Esophagus muscularis mucosa (tissue), 4 donors: ENCODE data around the gene GRK5. TPM values are rescaled to one million over a fixed set of nuclear protein-coding genes. Genes with fewer than 3 reads are reported as not detected.

Experiments
- DNase-seq: peaks from one replicate; pipeline ENCODE4 v3.0.0-alpha.2; 2017; ENCODE audit errors: extremely low spot score
- H3K27ac ChIP-seq, 4 donors: fragments of 200-600 bp; sonication (generic); replicated peaks in 1 of 4; 1 replicate in 3 of 4; 2 replicates in 1 of 4; pipeline ENCODE4 v1.5.1; 2016 to 2019; ENCODE audit warnings: mild to moderate bottlenecking in 1 of 4
- H3K27me3 ChIP-seq, 4 donors: fragments of 200-600 bp; sonication (generic); one replicate each; pipeline versions ENCODE4 v1.5.1 to v1.6.0; 2016 to 2019
- H3K36me3 ChIP-seq, 4 donors: fragments of 200-600 bp; sonication (generic); one replicate each; pipeline ENCODE4 v1.5.1; 2016 to 2019
- H3K4me1 ChIP-seq, 4 donors: fragments of 200-600 bp; sonication (generic); one replicate each; pipeline ENCODE4 v1.5.1; 2016 to 2019
- H3K4me3 ChIP-seq, 4 donors: fragments of 200-600 bp; sonication (generic); 1 replicate in 2 of 4; 2 replicates in 2 of 4; pipeline ENCODE4 v1.5.1; 2016 to 2019; ENCODE audit warnings: mild to moderate bottlenecking in 4 of 4, moderate library complexity in 1 of 4
- H3K9me3 ChIP-seq, 4 donors: fragments of 200-600 bp; sonication (generic); 1 replicate in 3 of 4; 2 replicates in 1 of 4; pipeline ENCODE4 v1.5.1; 2016 to 2019
- CTCF ChIP-seq, 3 experiments: fragments of 200-600 bp in 2 of 3; fragments of 450-650 bp in 1 of 3; sonication (generic) in 2 of 3; IDR thresholded peaks; one replicate each; pipeline ENCODE4 v1.5.1; 2017 to 2019; ENCODE audit warnings: antibody characterized with exemption in 3 of 3, mild to moderate bottlenecking in 2 of 3, moderate library complexity in 1 of 3
- EP300 ChIP-seq: sonication (generic); formaldehyde crosslinking; IDR thresholded peaks from one replicate; pipeline ENCODE4 v1.6.1; 2017; ENCODE audit warnings: antibody characterized with exemption
- POLR2A ChIP-seq: fragments of 450-650 bp; IDR thresholded peaks from one replicate; pipeline ENCODE4 v1.6.1; 2017; ENCODE audit warnings: antibody characterized with exemption, moderate library complexity, mild to moderate bottlenecking, low read depth
- POLR2AphosphoS5 ChIP-seq, 2 donors: sonication (generic); formaldehyde crosslinking; IDR thresholded peaks; one replicate each; pipeline ENCODE4 v1.6.1; 2017; ENCODE audit warnings: antibody characterized with exemption in 2 of 2
- WGBS: methylation state at CpG from one replicate; pipeline ENCODE4 v1.1.5; 2018; 5-methylcytosine and 5-hydroxymethylcytosine counted together
- intact Hi-C: fragments of 100-400 bp; cut with DNase I; formaldehyde crosslinking; loops from one replicate; pipeline ENCODE4 v1.15.1; 2023
- total RNA-seq, 4 donors: library from RNA; depleted of rRNA; stranded (reverse); fragments of >200 nt; gene quantifications; one replicate each; pipeline versions ENCODE4 v1.1.0 to v1.2.1, GENCODE V29; 2016

Gene GRK5
- total RNA-seq, 4 donors from 2014 or later, result 39.6 to 64.4 (median 50.7) TPM

GRCh38 chr10:119165171-119166117, 41.9 kb upstream of the GRK5 start, which contains the start of gene SFXN4:
Gene SFXN4, minus strand, starts transcription at chr10:119165714. Its CDS starts 67 bp downstream, at chr10:119165647.
- peak within 1 kb of the TSS; percentile 88 to 93 (median 92) for H3K27ac ChIP-seq
- intact Hi-C loops, result no loop called here
- no peaks in the 10 kb centered on the region for H3K27me3 ChIP-seq
- no peaks in the 10 kb centered on the region for H3K9me3 ChIP-seq
- H3K4me3 ChIP-seq, result peak within 1 kb of the TSS; percentile 70 to 84 (median 78)
- H3K4me1 ChIP-seq, result peaks cover 12 to 36% (median 30%) of the 10 kb centered on the region in 4 donors
- H3K36me3 ChIP-seq, result peaks cover 26 to 38% (median 30%) of the 10 kb centered on the region in 4 donors
- TF ChIP-seq POLR2A (peak; percentile 70), CTCF (IDR thresholded peaks at IDR 0.05) (peak in 2 of 3 experiments; percentile 9 to 12), POLR2AphosphoS5 (IDR thresholded peaks at IDR 0.05) (peak; percentile 61 to 90), EP300 (no peak)
- 4% methylated on average over 36 of the region's 90 CpGs for WGBS
- peak; percentile 94 for DNase-seq

- 70% methylated on average over 7 of the region's 7 CpGs for WGBS
- Histone ChIP-seq H3K27ac (peak overlapping the region; percentile 88 to 93 (median 92)), H3K27me3 (no peaks in the 10 kb centered on the region), H3K36me3 (peaks cover 32 to 39% (median 37%) of the 10 kb centered on the region in 4 donors), H3K4me1 (peaks cover 12 to 36% (median 30%) of the 10 kb centered on the region in 4 donors), H3K4me3 (peak overlapping the region; percentile 70 to 84 (median 78)), H3K9me3 (no peaks in the 10 kb centered on the region)
- intact Hi-C loops, result no loop called here
- no peak for DNase-seq
- no peak for TF ChIP-seq POLR2A
Observed at GRCh38 chr10:119166118-119166500, 41.3 kb upstream of the GRK5 start.

GRCh38 chr10:119166564-119166963, 40.8 kb upstream of the GRK5 start:
- Histone ChIP-seq H3K36me3 (peaks cover 37 to 44% (median 40%) of the 10 kb centered on the region in 4 donors), H3K9me3 (no peaks in the 10 kb centered on the region), H3K27me3 (no peaks in the 10 kb centered on the region), H3K27ac (peak overlapping the region; percentile 88 to 93 (median 92)), H3K4me1 (peaks cover 12 to 34% (median 28%) of the 10 kb centered on the region in 4 donors), H3K4me3 (no peak overlapping the region)
- 72% methylated on average over 8 of the region's 8 CpGs for WGBS
- intact Hi-C loops, result no loop called here
- no peak for TF ChIP-seq POLR2A
- TF ChIP-seq EP300, result no peak
- DNase-seq, result no peak

DNA sequence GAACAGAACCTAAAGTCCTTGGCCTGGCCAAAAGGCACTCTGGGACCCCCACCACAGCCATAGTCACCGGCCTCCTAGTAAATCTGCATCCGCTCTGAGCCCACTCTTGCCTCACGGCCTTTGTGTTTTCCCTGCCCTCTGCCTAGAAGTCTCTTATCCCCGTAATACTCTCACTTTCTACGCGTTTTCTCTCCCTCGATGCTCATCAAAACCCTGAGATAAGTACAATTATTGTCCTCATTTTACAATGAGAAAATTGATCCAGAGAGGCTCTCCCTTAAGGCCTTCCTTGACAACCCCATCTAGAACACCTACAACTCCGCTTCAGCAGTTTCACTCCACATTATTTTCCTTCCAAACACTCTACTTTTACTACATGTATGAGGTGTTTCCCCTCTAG, 40.3 kb upstream of the GRK5 start:
- no peak overlapping the region for H3K4me3 ChIP-seq
- no peaks in the 10 kb centered on the region for H3K27me3 ChIP-seq
- WGBS, result 82% methylated on average over 8 of the region's 8 CpGs
- H3K9me3 ChIP-seq, result no peaks in the 10 kb centered on the region
- intact Hi-C loops, result no loop called here
- DNase-seq, result no peak
- no peak for TF ChIP-seq EP300
- no peak for TF ChIP-seq CTCF (IDR thresholded peaks at IDR 0.05)
- no peak for TF ChIP-seq POLR2A
- TF ChIP-seq POLR2AphosphoS5 (IDR thresholded peaks at IDR 0.05), result no peak
- peaks cover 12 to 29% (median 23%) of the 10 kb centered on the region in 4 donors for H3K4me1 ChIP-seq
- H3K36me3 ChIP-seq, result peaks cover 41 to 49% (median 43%) of the 10 kb centered on the region in 4 donors
- H3K27ac ChIP-seq, result peak overlapping the region; percentile 88 to 93 (median 92)

GRCh38 chr10:119174109-119174508, 33.3 kb upstream of the GRK5 start:
- peaks cover 37 to 76% (median 65%) of the 10 kb centered on the region in 4 donors for H3K36me3 ChIP-seq
- no peaks in the 10 kb centered on the region for H3K9me3 ChIP-seq
- H3K4me3 ChIP-seq, result no peak overlapping the region
- H3K27me3 ChIP-seq, result no peaks in the 10 kb centered on the region
- intact Hi-C loops, result no loop called here
- H3K4me1 ChIP-seq, result peaks cover 22 to 58% (median 46%) of the 10 kb centered on the region in 4 donors
- DNase-seq, result no peak
- no peak overlapping the region for H3K27ac ChIP-seq
- WGBS, result 81% methylated on average over 2 of the region's 2 CpGs
- no peak for TF ChIP-seq CTCF (IDR thresholded peaks at IDR 0.05)
- no peak for TF ChIP-seq POLR2A
- TF ChIP-seq EP300, result no peak
- no peak for TF ChIP-seq POLR2AphosphoS5 (IDR thresholded peaks at IDR 0.05)
